HG03064 (cell line): Measurements from ENCODE around the gene LRRC8B.
A peak's percentile ranks its signal among the peaks of the same experiment; 100 is the strongest.

ENCODE experiments used
- ATAC-seq: cut with Tn5 transposase; IDR thresholded peaks from one replicate; pipeline ENCODE4 v1.9.1; 2021; ENCODE audit warnings: low read depth; ENCODE audit not compliant: unreplicated experiment

The LRRC8B gene

GRCh38 chr1:89605692-89606091 is 81.1 kb downstream of the LRRC8B start:
- no peak for ATAC-seq

GRCh38 chr1:89606227-89606980 is 81.8 kb downstream of the LRRC8B start:
- no peak for ATAC-seq

GRCh38 chr1:89607156-89607555 is 82.5 kb downstream of the LRRC8B start:
- no peak for ATAC-seq

GRCh38 chr1:89607586-89608318 is 83.1 kb downstream of the LRRC8B start:
- ATAC-seq = no peak

GRCh38 chr1:89608319-89608983 is 83.8 kb downstream of the LRRC8B start:
- ATAC-seq = no peak

GRCh38 chr1:89608984-89609725 is 84.5 kb downstream of the LRRC8B start:
- no peak for ATAC-seq

GRCh38 chr1:89609781-89610456 is 85.3 kb downstream of the LRRC8B start:
- no peak for ATAC-seq

GRCh38 chr1:89610457-89611011 is 85.9 kb downstream of the LRRC8B start:
- no peak for ATAC-seq

- peak; percentile 94 for ATAC-seq
These were observed 87.1 kb downstream of the LRRC8B start for GRCh38 chr1:89611721-89612120.

- ATAC-seq = no peak
These were observed 89.3 kb downstream of the LRRC8B start for GRCh38 chr1:89613928-89614327.

- ATAC-seq = no peak
These were observed 91.3 kb downstream of the LRRC8B start for GRCh38 chr1:89615676-89616598.

GRCh38 chr1:89616844-89617627 is 92.4 kb downstream of the LRRC8B start:
- no peak for ATAC-seq

GRCh38 chr1:89620664-89621063 is 96.0 kb downstream of the LRRC8B start:
- no peak for ATAC-seq

GRCh38 chr1:89622895-89623294 is 98.3 kb downstream of the LRRC8B start:
- no peak for ATAC-seq

- no peak for ATAC-seq
These were observed 99.7 kb downstream of the LRRC8B start for GRCh38 chr1:89624314-89624713.

GRCh38 chr1:89624715-89625323 is 100.2 kb downstream of the LRRC8B start:
- no peak for ATAC-seq

- no peak for ATAC-seq
These were observed 103.0 kb downstream of the LRRC8B start for GRCh38 chr1:89627596-89627962.

GRCh38 chr1:89629146-89629545 is 104.5 kb downstream of the LRRC8B start:
- ATAC-seq = no peak
